Natural killer cell (primary cell): ENCODE data around the gene KXD1. TPM values are rescaled to one million over a fixed set of nuclear protein-coding genes. Genes with fewer than 3 reads are reported as not detected.

Experiments used
- ATAC-seq, 3 donors: fragments of 150-1000 bp in 2 of 3; fragments of 200-7000 bp in 1 of 3; cut with Tn5 transposase; 1 replicate in 1 of 3; 2 replicates in 2 of 3; pipeline ENCODE4 v1.10.0; 2021; ENCODE audit warnings: mild to moderate bottlenecking in 2 of 3, moderate library complexity in 2 of 3
- DNase-seq, 2 donors: peaks; one replicate each; pipeline versions ENCODE4 v3.0.0 to v3.0.0-alpha.2; 2013 to 2021; ENCODE audit warnings: mixed read lengths in 1 of 2
- H3K27ac ChIP-seq: one replicate; pipeline ENCODE4 v1.5.1; 2013; ENCODE audit warnings: mild to moderate bottlenecking, low read length
- H3K27me3 ChIP-seq: one replicate; pipeline ENCODE4 v1.6.1; 2013; ENCODE audit warnings: low read length; ENCODE audit not compliant: control insufficient read depth, insufficient read depth
- H3K36me3 ChIP-seq: one replicate; pipeline ENCODE4 v1.6.1; 2013; ENCODE audit warnings: low read length; ENCODE audit not compliant: control insufficient read depth, insufficient read depth
- H3K4me1 ChIP-seq: one replicate; pipeline ENCODE4 v1.6.1; 2013; ENCODE audit warnings: low read length; ENCODE audit not compliant: control insufficient read depth, insufficient read depth
- H3K4me3 ChIP-seq: one replicate; pipeline ENCODE4 v1.5.1; 2013; ENCODE audit warnings: low read length
- H3K9me3 ChIP-seq: one replicate; pipeline ENCODE4 v1.6.1; 2013; ENCODE audit warnings: low read length; ENCODE audit not compliant: control insufficient read depth, insufficient read depth
- H3K27ac Mint-ChIP-seq, 2 donors: one replicate each; pipeline ENCODE4 v1.8.0; 2022; ENCODE audit warnings: mild to moderate bottlenecking in 2 of 2, mixed read lengths in 2 of 2, moderate library complexity in 1 of 2
- H3K27me3 Mint-ChIP-seq, 2 donors: one replicate each; pipeline ENCODE4 v1.8.0; 2022; ENCODE audit warnings: low read depth in 2 of 2, mixed read lengths in 2 of 2
- H3K36me3 Mint-ChIP-seq: one replicate; pipeline ENCODE4 v1.8.0; 2022; ENCODE audit warnings: mixed read lengths
- H3K4me1 Mint-ChIP-seq, 2 donors: one replicate each; pipeline ENCODE4 v1.8.0; 2022; ENCODE audit warnings: mixed read lengths in 2 of 2
- H3K4me3 Mint-ChIP-seq: one replicate; pipeline ENCODE4 v1.8.0; 2022; ENCODE audit warnings: mild to moderate bottlenecking, moderate library complexity, mixed read lengths
- H3K9me3 Mint-ChIP-seq, 2 donors: one replicate each; pipeline ENCODE4 v1.8.0; 2022; ENCODE audit warnings: mixed read lengths in 2 of 2
- CTCF ChIP-seq: fragments of 200-600 bp; IDR thresholded peaks from one replicate; pipeline ENCODE4 v1.8.0; 2022; ENCODE audit warnings: antibody characterized with exemption
- WGBS: methylation state at CpG from one replicate; pipeline ENCODE4 v1.1.7; 2013; ENCODE audit warnings: missing lambda C conversion rate; ENCODE audit not compliant: insufficient coverage; 5-methylcytosine and 5-hydroxymethylcytosine counted together
- intact Hi-C: fragments of 100-400 bp; cut with micrococcal nuclease; formaldehyde crosslinking; loops from one replicate; pipeline ENCODE4 v1.14.2; 2022
- total RNA-seq, 4 donors: library from RNA; stranded (reverse); fragments of 120-200 nt in 1 of 4; gene quantifications; one replicate each; pipeline versions ENCODE4 v1.2.3 to v1.2.4, GENCODE V29; 2013 to 2022

KXD1 gene
- total RNA-seq, 3 donors from 2014 or later (not counting 1 experiment from before 2014, with no cell fraction given): 83.2 to 88.8 (median 86.9) TPM

DNA sequence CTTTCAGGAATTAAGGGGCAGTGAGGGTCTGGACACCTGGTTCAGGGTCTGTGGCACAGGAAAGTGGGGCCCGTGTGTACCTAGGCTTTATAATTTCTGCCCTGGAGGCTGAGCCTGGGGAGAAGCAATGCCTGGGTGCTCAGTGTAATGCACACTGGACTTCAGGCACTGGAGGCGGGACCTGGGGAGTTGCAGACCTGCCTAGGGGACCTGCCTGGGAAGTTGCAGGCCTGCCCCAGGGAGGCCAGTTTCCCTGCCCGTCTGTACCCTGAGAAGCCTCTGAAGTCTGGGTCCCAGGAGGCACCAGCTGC lies 52.5 kb downstream of the KXD1 start:
- Mint-ChIP-seq H3K9me3 (no peaks in the 10 kb centered on the region), H3K27ac (no peak overlapping the region), H3K4me3 (peak overlapping the region; percentile 25), H3K36me3 (no peaks in the 10 kb centered on the region), H3K4me1 (peaks cover 8 to 31% of the 10 kb centered on the region in 2 donors), H3K27me3 (peaks cover 40 to 63% of the 10 kb centered on the region in 2 donors)
- ATAC-seq: no peak
- H3K4me1 ChIP-seq: peaks cover 32% of the 10 kb centered on the region
- H3K9me3 ChIP-seq: no peaks in the 10 kb centered on the region
- TF ChIP-seq CTCF: no peak
- H3K4me3 ChIP-seq: no peak overlapping the region
- peaks cover 55% of the 10 kb centered on the region for H3K27me3 ChIP-seq
- intact Hi-C loops: no loop called here
- WGBS: 28% methylated on average over 3 of the region's 3 CpGs
- no peak overlapping the region for H3K27ac ChIP-seq
- DNase-seq: no peak
- no peaks in the 10 kb centered on the region for H3K36me3 ChIP-seq

- intact Hi-C loops: no loop called here
- DNase-seq (no peak), ATAC-seq (no peak)
- H3K27ac ChIP-seq: no peak overlapping the region
- no peaks in the 10 kb centered on the region for H3K36me3 Mint-ChIP-seq
- H3K9me3 ChIP-seq: no peaks in the 10 kb centered on the region
- H3K27me3 ChIP-seq: peaks cover 54% of the 10 kb centered on the region
- H3K9me3 Mint-ChIP-seq: no peaks in the 10 kb centered on the region
- WGBS: 2% methylated on average over 42 of the region's 45 CpGs
- no peak overlapping the region for H3K27ac Mint-ChIP-seq
- H3K4me3 ChIP-seq: no peak overlapping the region
- H3K36me3 ChIP-seq: no peaks in the 10 kb centered on the region
- H3K27me3 Mint-ChIP-seq: peaks cover 41 to 61% of the 10 kb centered on the region in 2 donors
- H3K4me1 Mint-ChIP-seq: peaks cover 4 to 28% of the 10 kb centered on the region in 2 donors
- H3K4me3 Mint-ChIP-seq: peak overlapping the region; percentile 25
- H3K4me1 ChIP-seq: peaks cover 32% of the 10 kb centered on the region
- TF ChIP-seq CTCF: no peak
These were observed 53.1 kb downstream of the KXD1 start for GRCh38 chr19:18610556-18611326.

- DNase-seq: peak in 1 of 2 donors; percentile 55
- Mint-ChIP-seq H3K27me3 (peaks cover 41 to 63% of the 10 kb centered on the region in 2 donors), H3K4me3 (peak overlapping the region; percentile 13), H3K4me1 (peaks cover 4 to 28% of the 10 kb centered on the region in 2 donors), H3K27ac (no peak overlapping the region), H3K36me3 (no peaks in the 10 kb centered on the region), H3K9me3 (no peaks in the 10 kb centered on the region)
- 2% methylated on average over 59 of the region's 62 CpGs for WGBS
- Histone ChIP-seq H3K27me3 (peaks cover 56% of the 10 kb centered on the region), H3K27ac (no peak overlapping the region), H3K4me3 (no peak overlapping the region), H3K9me3 (no peaks in the 10 kb centered on the region), H3K36me3 (no peaks in the 10 kb centered on the region), H3K4me1 (peaks cover 32% of the 10 kb centered on the region)
- no peak for ATAC-seq
- intact Hi-C loops: no loop called here
- no peak for TF ChIP-seq CTCF
These were observed 53.8 kb downstream of the KXD1 start for GRCh38 chr19:18611327-18612050.
